HepG2 (cell line): ENCODE data around the gene TMEM183A. TPM values are rescaled to one million over a fixed set of nuclear protein-coding genes. Genes with fewer than 3 reads are reported as not detected.

Experiments
- NFIB ChIP-seq: sonication (generic); formaldehyde crosslinking; IDR thresholded peaks from 2 replicates; pipeline ENCODE4 v1.9.0; 2021; ENCODE audit warnings: missing genetic modification reagents, mild to moderate bottlenecking, borderline replicate concordance
- ZFY ChIP-seq: sonication (generic); formaldehyde crosslinking; IDR thresholded peaks from 2 replicates; pipeline ENCODE4 v1.4.0; 2020; ENCODE audit warnings: missing genetic modification reagents
- ZNF143 ChIP-seq: sonication (generic); formaldehyde crosslinking; IDR thresholded peaks from 2 replicates; pipeline ENCODE4 v1.4.0; 2020; ENCODE audit warnings: missing genetic modification reagents
- ZNF232 ChIP-seq: sonication (generic); formaldehyde crosslinking; IDR thresholded peaks from 2 replicates; pipeline ENCODE4 v1.4.0; 2020; ENCODE audit warnings: missing genetic modification reagents, borderline replicate concordance
- ZNF484 ChIP-seq: sonication (generic); formaldehyde crosslinking; IDR thresholded peaks from 2 replicates; pipeline ENCODE4 v1.5.1; 2020; ENCODE audit warnings: mild to moderate bottlenecking, low read depth, missing genetic modification reagents, borderline replicate concordance
- polyA plus RNA-seq, 8 experiments: library from polyadenylated mRNA; depleted of rRNA in 3 of 8; stranded (reverse) in 7 of 8; unstranded in 1 of 8; fragments of >200 nt; fragmentation: Illumina TruSeq in 4 of 8; extraction: Trizol in 4 of 8; gene quantifications; 2 replicates each; pipeline versions ENCODE4 v1.2.1 to v1.2.3, GENCODE V29; 2011 to 2016; ENCODE audit warnings: low read depth in 4 of 8, missing spikeins in 1 of 8, mixed read lengths in 1 of 8; ENCODE audit not compliant: insufficient read depth in 1 of 8
- total RNA-seq, 5 experiments: library from RNA; depleted of rRNA; stranded (reverse); fragments of >200 nt; fragmentation: Illumina TruSeq; extraction: Trizol; gene quantifications; 2 replicates each; pipeline ENCODE4 v1.2.3, GENCODE V29; 2016; ENCODE audit warnings: low read depth in 1 of 5
- TF ChIP-seq, protein P1 (sequence below): sonication (generic); formaldehyde crosslinking; IDR thresholded peaks from 2 replicates; pipeline ENCODE4 v1.5.0; 2020; ENCODE audit warnings: mild to moderate bottlenecking, missing genetic modification reagents
- TF ChIP-seq, protein P2 (sequence below): IDR thresholded peaks from 2 replicates; pipeline ENCODE4 v1.6.1; 2016; ENCODE audit warnings: low read depth, borderline replicate concordance
- TF ChIP-seq, protein P3 (sequence below): sonication (generic); formaldehyde crosslinking; IDR thresholded peaks from 2 replicates; pipeline ENCODE4 v1.4.0; 2020; ENCODE audit warnings: missing genetic modification reagents
- TF ChIP-seq, protein P4 (sequence below): sonication (generic); formaldehyde crosslinking; IDR thresholded peaks from 2 replicates; pipeline ENCODE4 v1.5.1; 2020; ENCODE audit warnings: mild to moderate bottlenecking, missing genetic modification reagents, moderate library complexity
- TF ChIP-seq, protein P5 (sequence below): sonication (generic); formaldehyde crosslinking; IDR thresholded peaks from 2 replicates; pipeline ENCODE4 v1.8.1; 2023; ENCODE audit warnings: mild to moderate bottlenecking, inconsistent platforms, moderate library complexity, missing genetic modification reagents, borderline replicate concordance
- TF ChIP-seq, protein P6 (sequence below): fragments of 450-650 bp; IDR thresholded peaks from 2 replicates; pipeline ENCODE4 v1.6.1; 2017; ENCODE audit warnings: mild to moderate bottlenecking
- TF ChIP-seq, protein P7 (sequence below): sonication (generic); formaldehyde crosslinking; IDR thresholded peaks from 2 replicates; pipeline ENCODE4 v1.9.0; 2021; ENCODE audit warnings: missing genetic modification reagents, borderline replicate concordance
- TF ChIP-seq, protein P8 (sequence below): sonication (generic); formaldehyde crosslinking; IDR thresholded peaks from 2 replicates; pipeline ENCODE4 v1.4.0; 2020; ENCODE audit warnings: missing genetic modification reagents; ENCODE audit errors: not compliant biosample characterization

The TMEM183A gene
- total and polyA plus RNA-seq, 2 of the 13 experiments (the other 11 are each of a cell fraction or from before 2014, with no cell fraction given), result 59.7 to 82.0 TPM

DNA sequence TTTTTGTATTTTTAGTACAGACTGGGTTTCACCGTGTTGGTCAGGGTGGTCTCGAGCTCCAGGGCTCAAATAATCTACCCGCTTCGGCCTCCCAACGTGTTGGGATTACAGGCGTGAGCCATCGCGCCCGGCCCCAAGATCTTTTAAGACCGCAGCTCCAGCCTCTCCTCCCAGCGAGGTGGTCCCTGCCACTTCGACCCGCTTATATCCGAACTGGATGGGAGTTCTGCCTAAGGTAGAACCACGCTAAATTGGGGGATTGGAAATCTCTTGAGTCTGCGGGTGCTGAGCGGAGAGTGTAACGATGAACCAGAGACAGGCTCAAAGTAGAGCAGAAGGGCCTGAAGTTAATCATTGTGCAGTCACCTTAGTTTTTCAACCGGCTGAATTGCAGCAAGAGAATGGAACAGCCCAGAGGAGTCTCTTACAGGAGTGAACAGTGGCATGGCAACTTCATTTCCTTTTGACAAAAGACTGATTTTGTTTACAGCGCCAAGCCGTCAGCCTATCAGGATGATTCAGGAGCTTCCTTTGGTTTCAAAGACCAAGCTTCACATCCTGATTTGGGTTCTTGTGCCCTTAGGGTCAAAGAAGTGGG lies 39.4 kb upstream of the TMEM183A start (continued):
- TF ChIP-seq, protein P1, sequence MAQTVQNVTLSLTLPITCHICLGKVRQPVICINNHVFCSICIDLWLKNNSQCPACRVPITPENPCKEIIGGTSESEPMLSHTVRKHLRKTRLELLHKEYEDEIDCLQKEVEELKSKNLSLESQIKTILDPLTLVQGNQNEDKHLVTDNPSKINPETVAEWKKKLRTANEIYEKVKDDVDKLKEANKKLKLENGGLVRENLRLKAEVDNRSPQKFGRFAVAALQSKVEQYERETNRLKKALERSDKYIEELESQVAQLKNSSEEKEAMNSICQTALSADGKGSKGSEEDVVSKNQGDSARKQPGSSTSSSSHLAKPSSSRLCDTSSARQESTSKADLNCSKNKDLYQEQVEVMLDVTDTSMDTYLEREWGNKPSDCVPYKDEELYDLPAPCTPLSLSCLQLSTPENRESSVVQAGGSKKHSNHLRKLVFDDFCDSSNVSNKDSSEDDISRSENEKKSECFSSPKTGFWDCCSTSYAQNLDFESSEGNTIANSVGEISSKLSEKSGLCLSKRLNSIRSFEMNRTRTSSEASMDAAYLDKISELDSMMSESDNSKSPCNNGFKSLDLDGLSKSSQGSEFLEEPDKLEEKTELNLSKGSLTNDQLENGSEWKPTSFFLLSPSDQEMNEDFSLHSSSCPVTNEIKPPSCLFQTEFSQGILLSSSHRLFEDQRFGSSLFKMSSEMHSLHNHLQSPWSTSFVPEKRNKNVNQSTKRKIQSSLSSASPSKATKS, result no peak
- TF ChIP-seq, protein P2, sequence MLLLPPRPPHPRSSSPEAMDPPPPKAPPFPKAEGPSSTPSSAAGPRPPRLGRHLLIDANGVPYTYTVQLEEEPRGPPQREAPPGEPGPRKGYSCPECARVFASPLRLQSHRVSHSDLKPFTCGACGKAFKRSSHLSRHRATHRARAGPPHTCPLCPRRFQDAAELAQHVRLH (CRISPR knock-in tag), result no peak
- TF ChIP-seq, protein P3, sequence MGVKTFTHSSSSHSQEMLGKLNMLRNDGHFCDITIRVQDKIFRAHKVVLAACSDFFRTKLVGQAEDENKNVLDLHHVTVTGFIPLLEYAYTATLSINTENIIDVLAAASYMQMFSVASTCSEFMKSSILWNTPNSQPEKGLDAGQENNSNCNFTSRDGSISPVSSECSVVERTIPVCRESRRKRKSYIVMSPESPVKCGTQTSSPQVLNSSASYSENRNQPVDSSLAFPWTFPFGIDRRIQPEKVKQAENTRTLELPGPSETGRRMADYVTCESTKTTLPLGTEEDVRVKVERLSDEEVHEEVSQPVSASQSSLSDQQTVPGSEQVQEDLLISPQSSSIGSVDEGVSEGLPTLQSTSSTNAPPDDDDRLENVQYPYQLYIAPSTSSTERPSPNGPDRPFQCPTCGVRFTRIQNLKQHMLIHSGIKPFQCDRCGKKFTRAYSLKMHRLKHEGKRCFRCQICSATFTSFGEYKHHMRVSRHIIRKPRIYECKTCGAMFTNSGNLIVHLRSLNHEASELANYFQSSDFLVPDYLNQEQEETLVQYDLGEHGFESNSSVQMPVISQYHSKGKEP (CRISPR knock-in tag), result no peak
- TF ChIP-seq, protein P4, sequence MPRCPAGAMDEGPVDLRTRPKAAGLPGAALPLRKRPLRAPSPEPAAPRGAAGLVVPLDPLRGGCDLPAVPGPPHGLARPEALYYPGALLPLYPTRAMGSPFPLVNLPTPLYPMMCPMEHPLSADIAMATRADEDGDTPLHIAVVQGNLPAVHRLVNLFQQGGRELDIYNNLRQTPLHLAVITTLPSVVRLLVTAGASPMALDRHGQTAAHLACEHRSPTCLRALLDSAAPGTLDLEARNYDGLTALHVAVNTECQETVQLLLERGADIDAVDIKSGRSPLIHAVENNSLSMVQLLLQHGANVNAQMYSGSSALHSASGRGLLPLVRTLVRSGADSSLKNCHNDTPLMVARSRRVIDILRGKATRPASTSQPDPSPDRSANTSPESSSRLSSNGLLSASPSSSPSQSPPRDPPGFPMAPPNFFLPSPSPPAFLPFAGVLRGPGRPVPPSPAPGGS, result no peak
- TF ChIP-seq NFIB (no peak), ZNF232 (CRISPR knock-in tag) (no peak), ZNF143 (CRISPR knock-in tag) (no peak), ZFY (CRISPR knock-in tag) (peak; percentile 39; the same call in 1 of the 2 replicates), ZNF484 (no peak)
- TF ChIP-seq, protein P5, sequence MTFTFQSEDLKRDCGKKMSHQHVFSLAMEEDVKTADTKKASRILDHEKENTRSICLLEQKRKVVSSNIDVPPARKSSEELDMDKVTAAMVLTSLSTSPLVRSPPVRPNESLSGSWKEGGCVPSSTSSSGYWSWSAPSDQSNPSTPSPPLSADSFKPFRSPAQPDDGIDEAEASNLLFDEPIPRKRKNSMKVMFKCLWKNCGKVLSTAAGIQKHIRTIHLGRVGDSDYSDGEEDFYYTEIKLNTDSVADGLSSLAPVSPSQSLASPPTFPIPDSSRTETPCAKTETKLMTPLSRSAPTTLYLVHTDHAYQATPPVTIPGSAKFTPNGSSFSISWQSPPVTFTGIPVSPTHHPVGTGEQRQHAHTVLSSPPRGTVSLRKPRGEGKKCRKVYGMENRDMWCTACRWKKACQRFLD (CRISPR knock-in tag), result no peak
- TF ChIP-seq, protein P6, sequence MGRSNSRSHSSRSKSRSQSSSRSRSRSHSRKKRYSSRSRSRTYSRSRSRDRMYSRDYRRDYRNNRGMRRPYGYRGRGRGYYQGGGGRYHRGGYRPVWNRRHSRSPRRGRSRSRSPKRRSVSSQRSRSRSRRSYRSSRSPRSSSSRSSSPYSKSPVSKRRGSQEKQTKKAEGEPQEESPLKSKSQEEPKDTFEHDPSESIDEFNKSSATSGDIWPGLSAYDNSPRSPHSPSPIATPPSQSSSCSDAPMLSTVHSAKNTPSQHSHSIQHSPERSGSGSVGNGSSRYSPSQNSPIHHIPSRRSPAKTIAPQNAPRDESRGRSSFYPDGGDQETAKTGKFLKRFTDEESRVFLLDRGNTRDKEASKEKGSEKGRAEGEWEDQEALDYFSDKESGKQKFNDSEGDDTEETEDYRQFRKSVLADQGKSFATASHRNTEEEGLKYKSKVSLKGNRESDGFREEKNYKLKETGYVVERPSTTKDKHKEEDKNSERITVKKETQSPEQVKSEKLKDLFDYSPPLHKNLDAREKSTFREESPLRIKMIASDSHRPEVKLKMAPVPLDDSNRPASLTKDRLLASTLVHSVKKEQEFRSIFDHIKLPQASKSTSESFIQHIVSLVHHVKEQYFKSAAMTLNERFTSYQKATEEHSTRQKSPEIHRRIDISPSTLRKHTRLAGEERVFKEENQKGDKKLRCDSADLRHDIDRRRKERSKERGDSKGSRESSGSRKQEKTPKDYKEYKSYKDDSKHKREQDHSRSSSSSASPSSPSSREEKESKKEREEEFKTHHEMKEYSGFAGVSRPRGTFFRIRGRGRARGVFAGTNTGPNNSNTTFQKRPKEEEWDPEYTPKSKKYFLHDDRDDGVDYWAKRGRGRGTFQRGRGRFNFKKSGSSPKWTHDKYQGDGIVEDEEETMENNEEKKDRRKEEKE, result no peak
- TF ChIP-seq, protein P7, sequence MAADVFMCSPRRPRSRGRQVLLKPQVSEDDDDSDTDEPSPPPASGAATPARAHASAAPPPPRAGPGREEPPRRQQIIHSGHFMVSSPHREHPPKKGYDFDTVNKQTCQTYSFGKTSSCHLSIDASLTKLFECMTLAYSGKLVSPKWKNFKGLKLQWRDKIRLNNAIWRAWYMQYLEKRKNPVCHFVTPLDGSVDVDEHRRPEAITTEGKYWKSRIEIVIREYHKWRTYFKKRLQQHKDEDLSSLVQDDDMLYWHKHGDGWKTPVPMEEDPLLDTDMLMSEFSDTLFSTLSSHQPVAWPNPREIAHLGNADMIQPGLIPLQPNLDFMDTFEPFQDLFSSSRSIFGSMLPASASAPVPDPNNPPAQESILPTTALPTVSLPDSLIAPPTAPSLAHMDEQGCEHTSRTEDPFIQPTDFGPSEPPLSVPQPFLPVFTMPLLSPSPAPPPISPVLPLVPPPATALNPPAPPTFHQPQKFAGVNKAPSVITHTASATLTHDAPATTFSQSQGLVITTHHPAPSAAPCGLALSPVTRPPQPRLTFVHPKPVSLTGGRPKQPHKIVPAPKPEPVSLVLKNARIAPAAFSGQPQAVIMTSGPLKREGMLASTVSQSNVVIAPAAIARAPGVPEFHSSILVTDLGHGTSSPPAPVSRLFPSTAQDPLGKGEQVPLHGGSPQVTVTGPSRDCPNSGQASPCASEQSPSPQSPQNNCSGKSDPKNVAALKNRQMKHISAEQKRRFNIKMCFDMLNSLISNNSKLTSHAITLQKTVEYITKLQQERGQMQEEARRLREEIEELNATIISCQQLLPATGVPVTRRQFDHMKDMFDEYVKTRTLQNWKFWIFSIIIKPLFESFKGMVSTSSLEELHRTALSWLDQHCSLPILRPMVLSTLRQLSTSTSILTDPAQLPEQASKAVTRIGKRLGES, result no peak
- TF ChIP-seq, protein P8, sequence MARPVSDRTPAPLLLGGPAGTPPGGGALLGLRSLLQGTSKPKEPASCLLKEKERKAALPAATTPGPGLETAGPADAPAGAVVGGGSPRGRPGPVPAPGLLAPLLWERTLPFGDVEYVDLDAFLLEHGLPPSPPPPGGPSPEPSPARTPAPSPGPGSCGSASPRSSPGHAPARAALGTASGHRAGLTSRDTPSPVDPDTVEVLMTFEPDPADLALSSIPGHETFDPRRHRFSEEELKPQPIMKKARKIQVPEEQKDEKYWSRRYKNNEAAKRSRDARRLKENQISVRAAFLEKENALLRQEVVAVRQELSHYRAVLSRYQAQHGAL (CRISPR knock-in tag), result no peak
